ENCODE measurements around the gene C21orf91.

The C21orf91 gene

DNA sequence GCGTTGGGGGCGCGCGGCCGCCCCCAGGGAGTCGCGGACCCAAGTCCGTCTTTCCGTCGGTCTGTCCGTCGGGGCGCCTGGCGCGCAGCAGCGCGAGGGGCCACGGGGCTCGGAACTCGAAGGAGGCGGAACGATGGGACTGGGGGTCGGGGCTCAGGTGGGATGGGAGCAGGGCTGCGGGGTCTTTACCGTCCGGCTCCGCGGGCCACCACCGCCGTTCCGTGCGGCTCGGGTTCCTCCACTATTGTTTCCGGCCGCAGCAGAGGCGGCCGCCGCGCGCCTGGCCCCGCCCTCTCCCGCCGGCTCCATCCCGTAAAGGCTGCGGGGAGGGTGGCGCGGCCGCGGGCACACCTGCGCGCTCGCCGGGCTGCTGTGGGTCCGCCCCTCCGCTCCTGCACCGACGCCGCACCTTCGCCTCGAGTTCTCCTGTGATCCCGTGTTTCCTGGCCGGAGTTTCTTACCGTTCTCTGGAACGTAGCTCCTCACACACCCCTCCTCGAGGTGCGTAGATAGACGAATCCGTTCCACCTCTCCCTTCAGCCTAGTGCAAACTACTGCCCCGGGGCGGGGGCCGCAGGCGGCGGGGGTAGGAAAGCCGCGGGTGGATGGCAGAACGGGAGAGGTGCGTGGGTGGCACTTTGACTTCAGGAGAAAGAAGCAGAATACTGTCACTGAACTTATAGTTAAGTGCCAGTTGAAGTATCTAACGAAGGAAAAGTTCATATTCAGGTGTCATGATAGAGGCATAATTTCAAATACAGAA, at the start of gene C21orf91:
Gene C21orf91 (minus strand): TSS at position 243 of the 763 bp plus-strand sequence. CDS start 1,038 bp downstream, outside the sequence.
- DNase-seq, result peak; percentile 84 to 90

DNA sequence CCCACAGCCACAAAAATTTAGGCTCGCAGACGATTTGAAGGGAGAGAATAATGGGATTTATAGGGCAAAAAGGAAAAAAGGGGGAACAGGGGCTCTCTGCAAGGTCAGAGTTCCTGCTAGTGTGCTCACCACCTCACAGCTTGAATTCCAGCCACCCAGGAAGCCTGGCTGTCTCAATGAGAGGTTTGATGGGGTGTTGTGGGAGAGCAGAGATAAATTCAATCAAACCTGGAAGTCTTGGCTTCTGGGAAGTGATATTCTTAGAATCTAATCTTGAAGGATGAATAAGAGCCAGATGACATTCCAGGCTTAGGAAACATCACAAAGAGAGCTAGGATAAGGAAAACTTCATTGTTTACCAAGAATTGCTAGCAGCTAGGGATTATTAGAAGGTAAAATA, 47.4 kb upstream of the C21orf91 start:
- DNase-seq, result no peak

DNA sequence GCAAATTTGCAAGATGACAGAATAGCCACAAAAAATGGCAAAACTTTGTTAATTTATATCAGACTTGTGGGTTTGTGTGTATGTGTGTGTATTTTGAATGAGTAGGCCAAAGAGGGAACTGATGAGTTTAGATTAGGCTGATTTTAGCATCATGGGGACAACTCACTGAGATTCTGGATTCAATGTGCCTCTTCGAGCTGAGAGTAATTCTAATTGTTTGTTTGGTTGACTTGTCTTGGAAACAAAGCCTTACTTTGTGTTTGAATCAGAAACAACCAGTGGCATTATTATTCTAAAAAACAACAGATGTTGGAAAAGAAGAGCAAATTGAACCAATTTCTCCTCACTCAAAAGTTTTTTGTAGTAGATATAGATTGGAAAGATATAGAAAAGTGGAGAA, 40.5 kb upstream of the C21orf91 start:
- peak in 1 of 2 donors; percentile 93 for DNase-seq

DNA sequence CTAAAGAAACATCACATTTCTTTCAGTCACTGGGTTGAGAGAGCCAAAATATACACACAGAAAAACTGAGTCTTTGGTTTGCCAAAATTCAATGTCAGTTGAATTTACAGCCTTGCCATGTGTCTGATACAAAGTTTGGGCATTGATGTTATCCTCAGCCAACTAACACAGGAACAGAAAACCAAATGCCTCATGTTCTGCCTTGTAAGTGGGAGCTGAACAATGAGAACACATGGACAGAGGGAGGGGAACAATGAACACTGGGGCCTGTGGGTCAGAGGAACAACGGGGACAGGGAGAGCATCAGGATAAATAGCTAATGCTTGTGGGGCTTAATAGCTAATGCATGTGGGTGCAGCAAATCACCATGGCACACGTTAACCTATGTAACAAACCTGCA, 39.6 kb upstream of the C21orf91 start:
- peak; percentile 47 to 80 for DNase-seq

DNA sequence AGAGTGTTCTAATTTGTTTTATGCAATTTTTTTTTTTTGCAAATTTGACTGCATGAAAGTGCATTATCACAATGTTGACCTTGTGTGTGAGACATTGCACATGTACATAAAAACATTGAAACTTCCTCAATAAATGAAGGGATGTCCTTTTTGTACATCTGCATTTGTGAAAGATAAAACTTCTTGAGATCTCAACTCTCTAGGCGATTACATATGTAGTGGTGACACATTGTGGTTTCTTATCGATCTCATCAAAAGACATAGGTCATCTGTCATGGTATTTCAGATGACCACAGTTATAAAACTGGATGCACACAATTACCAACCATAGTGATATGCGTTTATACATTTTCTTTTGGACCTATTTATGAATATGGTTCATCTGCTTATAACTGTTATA, 35.6 kb upstream of the C21orf91 start:
- DNase-seq, result no peak

DNA sequence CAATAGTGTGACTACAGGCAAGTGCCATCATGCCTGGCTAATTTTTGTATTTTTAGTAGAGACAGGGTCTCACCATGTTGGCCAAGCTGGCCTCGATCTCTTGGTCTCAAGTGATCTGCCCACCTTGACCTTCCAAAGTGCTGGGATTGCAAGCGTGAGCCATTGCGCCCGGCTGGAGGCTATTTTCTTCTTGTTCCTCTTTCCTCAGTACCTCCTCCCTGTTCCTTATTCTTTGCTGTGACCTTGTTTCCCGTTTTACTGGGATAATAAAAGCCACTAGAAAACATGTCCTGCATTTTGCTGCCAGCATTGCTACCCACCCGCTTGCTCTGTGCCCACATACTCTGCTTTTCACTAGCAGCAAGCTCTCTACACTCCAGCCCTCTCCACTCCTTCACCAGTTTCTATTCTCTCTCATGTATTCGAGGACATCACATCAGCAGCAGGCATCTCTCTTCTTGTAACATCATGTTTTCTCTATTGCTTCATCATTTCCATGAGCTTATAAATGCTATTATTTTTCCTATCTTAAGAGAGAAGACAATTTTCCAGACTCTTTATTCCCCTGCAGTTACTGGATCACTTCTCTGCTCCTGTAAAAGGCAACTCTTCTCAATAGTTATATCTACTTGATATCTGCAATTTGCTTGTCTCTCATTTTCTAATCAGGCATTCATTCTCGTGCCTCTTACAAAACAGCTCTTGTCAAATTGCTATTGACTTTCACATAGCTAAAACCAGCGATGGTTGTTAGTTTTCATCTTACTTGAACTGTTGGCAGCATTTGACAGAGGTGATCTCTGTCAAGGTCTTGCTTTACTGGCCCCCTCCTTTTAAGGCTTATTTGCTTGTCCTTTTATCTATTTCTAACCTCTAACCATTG, 34.5 kb upstream of the C21orf91 start:
- DNase-seq, result peak in 1 of 2 donors; percentile 21

DNA sequence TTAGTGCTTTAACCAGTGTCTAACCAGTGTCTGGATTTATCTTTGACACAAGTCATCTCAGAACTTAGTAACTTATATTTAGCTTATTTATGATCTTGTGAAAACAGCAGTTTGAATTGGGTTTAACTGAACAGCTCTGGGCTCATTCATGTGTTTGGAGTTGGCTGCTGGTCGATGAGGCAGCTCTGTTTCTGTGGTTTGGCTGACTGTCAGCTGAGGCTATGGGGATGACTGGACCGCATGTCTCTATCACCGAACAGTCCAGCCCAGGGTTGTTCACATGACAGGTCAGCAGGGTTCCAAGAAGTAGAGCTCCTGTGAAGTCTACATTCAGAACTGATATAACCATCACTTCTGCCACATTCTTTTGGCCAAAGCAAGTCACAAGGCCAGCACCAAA, 29.1 kb upstream of the C21orf91 start:
- peak in 1 of 2 donors; percentile 9 for DNase-seq

DNA sequence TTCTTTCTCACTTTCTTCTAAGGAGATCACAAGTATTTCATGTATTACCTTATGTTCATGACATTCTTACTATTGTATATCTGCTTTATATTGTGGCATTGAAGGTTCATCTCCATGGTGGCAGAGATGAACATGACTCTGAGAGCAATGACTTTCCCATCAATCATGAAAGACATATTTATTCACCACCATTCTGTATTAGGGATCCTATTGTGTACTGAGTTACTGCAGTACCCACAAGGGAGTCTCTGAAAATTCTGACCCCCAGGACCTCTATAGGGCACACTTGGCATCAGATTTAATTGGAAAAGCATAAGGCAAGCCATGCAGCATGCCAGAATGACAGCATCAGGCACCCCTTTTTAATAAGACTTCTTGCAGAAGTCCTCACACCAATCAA, 21.9 kb upstream of the C21orf91 start:
- no peak for DNase-seq

DNA sequence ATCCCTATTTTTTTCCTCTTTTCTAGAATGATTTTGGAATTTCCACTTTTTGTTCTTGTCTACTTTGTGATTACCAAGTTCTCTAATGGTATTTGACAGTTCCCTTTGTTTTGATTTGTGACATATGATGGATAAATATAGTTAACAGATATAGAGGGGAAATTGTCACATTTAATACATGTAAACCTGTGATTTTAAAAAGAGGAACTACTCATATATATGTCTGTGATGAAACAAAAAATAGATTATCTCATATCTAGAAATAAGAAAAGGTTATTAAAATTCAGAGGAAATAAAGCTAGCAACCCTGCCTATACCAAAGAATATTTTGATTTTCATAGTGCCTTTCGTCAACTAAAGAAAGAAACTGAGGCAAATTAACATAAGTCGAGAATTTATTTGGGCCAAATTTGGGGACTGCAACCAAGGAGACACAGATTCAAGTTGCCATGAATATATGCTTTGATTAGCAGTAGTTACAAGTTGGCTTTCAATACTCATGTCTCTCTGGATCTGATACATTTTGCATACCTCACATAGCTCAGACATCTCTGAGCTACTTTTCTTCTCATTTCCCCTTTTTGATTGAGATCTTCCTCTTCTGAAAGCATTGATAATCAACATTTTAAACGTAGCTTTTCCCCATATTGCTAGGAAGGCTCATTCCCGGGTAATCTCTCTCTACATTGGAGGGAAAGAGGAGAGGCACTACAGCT, 15.6 kb upstream of the C21orf91 start:
- no peak for DNase-seq

DNA sequence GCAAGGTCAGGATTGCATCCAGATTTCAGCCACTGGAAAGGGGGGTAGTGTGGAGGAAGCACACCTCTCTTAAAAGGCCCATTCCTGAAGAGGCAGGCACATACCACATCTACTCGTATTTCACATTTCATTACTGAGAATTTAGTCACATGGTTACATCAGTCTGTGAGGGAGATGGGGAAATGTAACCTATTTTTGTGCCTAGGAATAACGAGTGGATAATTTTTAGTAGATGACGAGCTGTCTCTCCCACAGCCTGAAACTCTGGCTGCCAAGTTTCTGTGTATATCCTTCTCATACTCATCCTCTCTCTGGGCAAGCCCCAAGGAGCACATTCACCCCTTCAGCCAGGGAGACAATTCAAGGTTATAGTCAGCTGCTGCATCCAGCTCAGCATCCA, 10.3 kb upstream of the C21orf91 start:
- DNase-seq, result no peak

DNA sequence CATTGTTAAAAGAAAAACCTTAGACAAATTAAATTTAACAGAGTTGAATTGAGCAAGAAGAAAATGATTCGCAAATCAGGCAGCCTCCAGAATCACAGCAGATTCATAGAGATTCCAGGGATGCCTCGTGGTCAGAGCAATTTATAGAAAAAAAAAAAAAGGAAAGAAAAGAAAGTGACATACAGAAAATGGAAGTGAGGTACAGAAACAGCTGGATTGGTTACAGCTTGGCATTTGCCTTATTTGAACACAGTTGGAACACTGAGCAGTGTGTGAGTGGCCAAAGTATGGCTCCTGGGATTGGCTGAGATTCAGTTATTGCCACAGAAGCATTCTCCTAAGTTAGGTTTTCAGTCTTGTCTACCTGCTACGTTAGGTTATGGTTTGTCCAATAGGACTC, 9.1 kb upstream of the C21orf91 start:
- DNase-seq, result no peak

DNA sequence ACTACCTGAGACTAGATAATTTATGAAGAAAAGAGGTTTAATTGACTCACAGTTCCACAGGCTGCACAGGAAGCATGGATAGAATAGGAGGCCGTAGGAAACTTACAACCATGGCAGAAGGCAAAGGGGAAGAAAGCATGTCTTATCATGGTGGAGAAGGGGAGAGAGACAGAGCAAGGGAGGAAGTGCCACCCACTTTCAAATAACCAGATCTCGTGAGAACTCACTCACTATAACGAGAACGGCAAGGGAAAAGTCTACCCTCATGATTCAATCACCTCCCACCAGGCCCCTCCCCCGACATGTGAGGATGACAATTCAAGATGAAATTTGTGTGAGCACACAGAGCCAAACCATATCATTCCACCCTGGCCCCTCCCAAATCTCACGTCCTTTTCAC, 4.7 kb upstream of the C21orf91 start:
- DNase-seq, result no peak

DNA sequence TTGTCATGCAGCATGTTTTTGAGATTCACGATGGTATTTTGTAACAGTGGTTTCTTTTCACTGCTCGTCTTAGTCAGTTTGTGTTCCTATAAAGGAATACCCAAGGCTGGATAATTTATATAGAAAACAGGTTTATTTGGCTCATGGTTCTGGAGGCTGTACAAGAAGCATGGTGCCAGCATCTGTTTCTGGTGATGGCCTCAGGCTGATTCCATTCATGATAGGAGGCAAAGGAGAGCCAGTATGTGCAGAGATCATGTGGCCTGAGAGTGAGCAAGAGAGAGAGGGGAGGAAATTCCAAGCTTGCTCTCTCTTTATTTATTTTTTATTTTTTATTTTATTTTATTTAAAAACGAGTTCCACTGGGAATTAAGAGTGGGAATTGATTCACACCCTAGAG, 2.0 kb upstream of the C21orf91 start:
- no peak for DNase-seq

DNA sequence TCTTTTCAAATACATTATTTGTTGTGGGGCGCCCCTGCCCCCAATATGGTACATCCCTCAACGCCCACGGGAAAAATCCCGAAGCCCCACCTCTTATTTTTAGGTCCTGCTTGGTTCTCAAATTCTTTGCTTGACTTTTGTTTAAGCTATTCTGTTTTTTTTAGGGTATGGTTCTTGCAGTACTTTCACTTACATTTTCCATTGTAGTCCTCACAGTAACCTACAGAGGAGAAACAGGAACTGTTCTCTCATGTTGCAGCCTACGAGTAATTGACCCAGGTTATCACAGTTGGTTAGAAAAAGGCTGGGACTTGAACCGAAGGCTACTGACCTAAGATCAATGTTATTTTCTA, 697 bp upstream of the C21orf91 start:
- DNase-seq, result peak in 1 of 2 donors; percentile 90

DNA sequence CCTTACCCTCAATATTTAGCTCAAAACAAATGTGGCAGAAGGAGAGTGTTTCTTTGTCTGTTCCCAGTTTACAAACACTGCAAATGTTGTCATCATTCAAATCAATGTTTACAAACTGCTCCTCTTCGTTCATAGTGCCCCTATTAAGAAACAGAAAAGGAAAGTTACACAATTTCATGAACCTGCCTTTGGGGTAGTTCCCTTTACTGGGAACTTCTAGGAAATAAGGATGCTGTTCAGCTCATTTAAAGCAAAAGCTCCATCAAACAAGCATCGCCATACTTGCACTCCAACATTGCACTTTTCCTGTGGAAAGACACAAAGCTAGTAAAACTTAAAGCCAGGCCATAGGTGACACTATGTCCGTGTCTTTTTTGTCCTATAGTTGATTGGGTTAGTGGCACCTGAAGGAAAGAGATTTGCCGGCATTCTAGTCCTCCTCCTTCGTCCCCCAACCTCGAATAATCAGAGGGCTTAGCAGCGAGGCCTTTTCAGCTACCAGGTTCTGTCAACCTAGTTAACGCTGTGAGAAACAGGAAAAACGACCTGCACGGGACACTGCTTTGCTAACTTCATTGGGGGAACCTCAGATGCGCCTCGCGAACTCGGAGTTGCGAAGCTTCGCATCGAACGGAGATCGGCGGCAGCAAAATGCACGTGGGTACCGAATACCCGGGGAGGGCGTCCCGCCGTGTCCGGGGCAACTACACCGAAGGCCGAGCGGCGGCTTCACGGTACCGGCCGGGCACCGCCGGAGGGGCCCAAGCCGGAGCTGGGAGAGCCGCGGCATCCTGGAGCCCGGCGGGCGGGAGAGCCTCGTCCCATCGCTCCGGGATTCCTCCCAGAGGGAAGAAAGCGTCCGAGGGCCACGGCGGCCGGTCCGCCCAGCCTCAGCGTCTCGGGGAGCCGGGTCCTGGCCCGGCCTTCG, 706 bp downstream of the C21orf91 start:
- peak in 1 of 2 donors; percentile 27 for DNase-seq

DNA sequence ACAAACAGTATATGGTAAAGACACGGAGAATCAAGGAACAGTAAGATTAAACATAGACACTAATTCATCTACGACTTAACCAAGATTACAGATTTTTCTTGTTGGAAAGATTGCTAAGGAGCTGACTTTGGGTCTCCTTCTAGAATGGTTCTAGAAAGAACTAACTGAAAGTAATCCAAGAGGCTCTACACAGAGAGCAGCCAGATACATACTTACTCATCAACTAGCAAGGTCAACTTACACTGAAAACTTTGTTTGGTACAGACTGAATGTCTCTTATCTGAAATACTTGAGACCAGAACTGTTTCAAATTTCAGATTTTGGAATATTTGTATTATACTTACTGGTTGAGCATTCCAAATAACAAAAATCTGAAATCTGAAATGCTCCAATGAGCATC, 5.8 kb downstream of the C21orf91 start:
- no peak for DNase-seq

DNA sequence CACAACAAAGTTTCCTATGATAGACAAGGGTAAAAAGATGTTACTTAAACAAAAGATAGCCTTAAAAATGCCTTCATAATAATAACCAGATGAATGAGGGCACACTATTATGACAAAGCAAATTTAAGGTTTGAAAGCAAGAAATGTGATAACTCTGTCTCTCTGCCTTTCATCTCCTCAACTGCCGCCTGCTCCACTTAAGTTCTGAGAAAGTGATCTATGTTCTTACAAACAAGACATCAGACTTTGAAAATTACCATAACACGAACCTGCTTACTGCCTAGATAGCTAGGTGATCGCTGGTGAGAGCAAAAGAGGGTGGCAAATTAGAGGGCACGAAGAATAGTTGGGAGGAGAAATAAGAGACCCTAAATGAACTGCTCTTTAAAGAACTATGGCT, 13.2 kb downstream of the C21orf91 start:
- no peak for DNase-seq

DNA sequence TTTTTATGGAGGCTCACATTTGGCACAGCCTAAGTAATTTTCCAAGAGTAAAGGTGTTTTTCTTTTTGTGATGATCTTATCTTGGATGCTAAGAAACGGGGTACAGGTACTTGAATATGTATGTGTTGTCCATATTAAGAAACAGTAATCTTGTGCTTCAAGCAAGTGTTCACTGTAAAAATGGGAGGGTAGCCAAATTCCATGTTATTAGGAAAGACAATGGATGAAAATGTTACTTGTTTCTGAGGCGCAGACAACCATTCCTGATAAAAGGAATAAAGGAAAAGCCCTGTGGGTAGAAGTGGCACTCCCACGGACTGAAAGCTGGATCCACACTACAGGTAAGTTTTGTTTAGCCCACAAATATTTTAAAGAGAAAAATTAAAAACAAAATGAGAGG, 15.6 kb downstream of the C21orf91 start:
- no peak for DNase-seq

DNA sequence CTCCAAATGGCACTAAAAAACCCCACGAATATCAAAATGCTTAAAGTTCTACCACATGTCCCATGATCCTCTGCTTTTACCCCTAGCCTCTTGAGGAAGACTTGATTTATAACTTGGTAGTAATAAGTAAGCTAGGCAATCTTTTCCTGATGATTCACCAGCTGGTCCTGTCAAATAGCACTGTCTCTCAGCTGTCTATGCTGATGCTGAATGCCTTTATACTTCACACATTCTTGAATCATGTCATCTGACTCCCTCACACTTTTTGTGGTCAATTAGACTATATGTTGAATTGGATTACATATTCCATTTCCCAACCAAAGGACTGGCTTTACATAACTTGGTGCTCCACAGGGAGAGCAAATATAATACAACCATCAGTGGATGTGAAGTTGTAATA, 16.6 kb downstream of the C21orf91 start:
- DNase-seq, result no peak

DNA sequence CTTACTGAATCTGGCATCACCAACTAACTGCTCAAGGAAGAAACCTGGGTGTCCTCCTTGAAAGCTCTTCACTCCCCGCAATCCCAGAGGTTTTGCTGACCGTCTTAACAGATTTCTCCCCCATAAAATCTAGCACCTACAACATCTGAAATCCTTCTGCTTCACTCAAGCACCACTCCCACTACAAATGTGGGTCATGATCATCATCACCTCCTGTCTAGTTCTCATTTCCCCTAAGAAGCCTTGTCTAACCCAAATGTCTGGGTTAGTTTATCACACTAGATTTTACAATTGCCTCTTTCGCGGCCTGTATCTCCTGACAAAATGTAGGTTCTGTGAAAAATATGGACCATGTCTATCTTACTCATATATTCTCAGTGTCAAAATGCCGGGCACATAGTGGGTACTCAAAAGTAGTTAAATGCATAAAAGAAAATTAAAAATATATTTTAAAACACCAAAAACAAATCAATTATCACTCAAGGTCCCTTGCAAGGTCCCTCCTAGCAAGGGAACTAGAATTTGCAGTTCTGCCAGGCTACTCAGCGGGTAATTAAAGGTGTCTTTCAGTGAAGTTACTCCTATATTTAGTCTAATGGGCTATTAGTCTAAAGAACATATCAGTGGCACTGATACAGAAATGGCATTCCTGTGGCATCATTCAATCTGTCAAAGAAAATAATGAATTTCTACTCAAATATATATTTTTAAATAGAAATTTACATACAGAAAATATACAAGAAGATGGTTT, 19.6 kb downstream of the C21orf91 start:
- no peak for DNase-seq

DNA sequence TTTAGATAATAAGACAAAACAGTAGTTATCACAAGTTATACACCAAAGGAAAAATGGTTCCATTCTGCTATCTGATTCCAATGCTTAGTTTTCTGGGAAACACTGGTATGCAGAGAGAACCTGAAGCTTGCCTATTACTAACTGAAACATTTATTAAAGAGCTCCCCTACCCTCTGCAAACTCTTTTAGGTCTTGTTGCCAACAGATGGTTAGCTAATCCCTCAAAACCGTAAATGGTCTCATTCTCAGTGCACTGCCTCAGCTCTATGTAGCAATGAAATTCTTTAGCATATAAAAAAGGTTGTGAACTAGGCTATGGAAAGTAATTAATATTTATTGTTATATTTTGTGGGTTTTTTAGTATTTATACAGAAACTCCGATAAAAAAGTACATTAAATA, 20.4 kb downstream of the C21orf91 start:
- DNase-seq, result no peak

DNA sequence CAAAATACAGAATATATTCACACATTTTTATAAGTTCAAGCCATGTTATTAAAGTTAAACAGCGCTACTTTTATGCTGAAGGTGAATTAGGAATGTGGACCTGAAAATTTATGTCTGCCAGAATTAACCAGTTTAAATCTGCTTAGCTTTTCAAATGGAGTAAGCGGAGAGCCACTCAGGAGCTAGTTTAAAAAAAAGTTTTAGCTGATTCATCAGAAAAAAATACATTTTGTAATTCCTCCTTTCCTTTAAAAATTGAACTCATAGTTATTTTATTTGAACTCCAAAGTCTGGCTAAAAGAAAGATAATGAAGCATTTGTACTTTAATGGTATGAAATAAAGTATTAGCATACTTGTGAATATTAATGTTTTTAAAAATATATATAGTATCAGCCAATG, 21.2 kb downstream of the C21orf91 start:
- no peak for DNase-seq
